ENCODE measurements around the gene PSMC3. TPM values are rescaled to one million over a fixed set of nuclear protein-coding genes. Genes with fewer than 3 reads are reported as not detected.

The PSMC3 gene
- total RNA-seq, 1 donor from 2014 or later, result 97.5 TPM

DNA sequence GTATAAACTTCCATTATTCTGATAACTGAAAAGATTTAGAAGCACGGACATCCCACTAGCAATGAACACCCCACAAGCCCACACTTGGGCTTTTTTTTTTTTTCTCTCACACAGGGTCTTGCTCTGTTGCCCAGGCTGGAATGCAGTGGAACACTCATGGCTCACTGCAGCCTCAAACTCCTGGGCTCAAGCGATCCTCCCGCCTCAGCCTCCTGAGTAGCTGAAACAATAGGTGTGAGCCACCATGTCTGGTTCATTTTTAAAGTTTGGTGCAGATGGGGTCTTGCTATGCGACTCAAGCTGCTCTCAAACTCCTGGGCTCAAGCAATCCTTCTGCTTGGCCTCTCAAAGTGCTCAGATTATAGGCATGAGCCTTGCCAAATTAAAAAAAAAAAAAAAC, 19.6 kb upstream of the PSMC3 start:
- intact Hi-C loops (cut with DNase I), result no loop called here
- no peak for DNase-seq (ENCODE audit: low spot score)
- ATAC-seq, result no peak

DNA sequence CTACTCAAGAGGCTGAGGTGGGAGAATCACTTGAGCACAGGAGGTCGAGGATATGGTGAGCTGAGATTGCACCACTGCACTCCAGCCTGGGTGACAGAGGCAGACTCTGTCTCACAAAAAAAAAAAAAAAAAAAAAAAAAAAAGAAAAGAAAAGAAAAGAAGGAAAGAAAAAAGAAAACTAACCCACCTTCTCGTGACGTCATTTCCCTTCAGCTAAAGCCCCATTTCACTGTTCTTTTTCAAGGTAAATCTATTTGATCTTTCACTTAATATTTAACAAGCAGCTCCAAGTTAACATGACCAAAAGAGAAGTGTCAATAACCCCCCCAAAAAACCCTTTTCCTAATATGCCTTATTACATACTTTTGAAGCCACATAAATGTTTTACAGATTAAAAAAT, 17.6 kb upstream of the PSMC3 start:
- intact Hi-C loops (cut with DNase I), result no loop called here

DNA sequence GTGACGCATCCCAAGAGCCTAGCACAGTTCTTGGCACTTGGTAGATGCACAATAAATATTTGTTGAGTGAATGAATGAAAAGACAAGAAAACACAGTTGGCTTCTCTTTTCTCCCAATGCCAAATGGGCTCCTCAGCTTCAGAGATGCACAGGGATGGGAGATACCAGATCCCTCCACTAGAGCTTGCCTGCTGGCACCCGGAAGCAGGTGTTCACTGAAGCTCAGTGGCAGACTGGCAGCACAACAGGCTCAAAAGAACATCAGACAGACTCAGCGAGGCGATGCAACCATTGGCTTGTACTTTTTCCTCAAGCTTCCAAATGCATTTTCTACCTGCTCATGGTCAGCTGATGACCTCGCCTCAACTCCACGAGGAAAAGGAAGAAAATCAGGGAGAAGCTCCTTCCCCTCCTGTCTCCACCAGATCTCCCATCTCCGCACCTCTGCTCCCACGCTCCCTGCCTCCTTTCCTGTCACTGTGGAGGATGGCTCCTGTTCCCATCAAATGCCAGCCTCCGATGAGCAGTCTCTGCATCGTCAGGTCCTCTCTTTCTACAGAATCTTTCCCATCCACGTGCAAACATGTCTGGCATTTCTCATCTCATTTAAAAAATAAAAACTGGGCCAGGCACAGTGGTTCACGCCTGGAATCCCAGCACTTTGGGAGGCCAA, 16.9 kb upstream of the PSMC3 start:
- DNase-seq (ENCODE audit: low spot score) (no peak), ATAC-seq (no peak)
- intact Hi-C loops (cut with DNase I), result no loop called here

More for the DNA sequence above, 17.6 kb upstream of the PSMC3 start:
- ATAC-seq (no peak), DNase-seq (ENCODE audit: low spot score) (no peak)

DNA sequence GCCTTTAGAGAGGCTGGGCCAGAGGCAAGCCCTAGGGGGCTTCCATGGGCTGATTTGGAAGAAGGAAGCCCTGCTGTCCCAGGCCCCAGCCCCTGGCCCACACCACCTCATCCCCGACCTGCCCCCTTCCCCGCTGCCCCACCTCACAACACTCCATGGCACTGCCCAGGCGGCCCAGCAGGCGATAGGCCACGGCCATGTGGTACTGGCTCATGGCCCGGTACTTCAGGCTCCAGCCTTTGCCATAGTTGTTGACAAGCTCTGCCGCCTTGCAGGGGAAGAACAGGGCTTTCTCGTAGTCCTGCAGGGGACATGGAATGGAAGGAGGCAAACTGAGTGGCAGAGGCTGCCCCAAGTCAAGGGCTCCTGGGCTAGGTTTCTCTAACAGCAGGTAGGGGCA, 16.3 kb upstream of the PSMC3 start:
- intact Hi-C loops (cut with DNase I), result no loop called here
- ATAC-seq (peak; percentile 20), DNase-seq (ENCODE audit: low spot score) (no peak)

DNA sequence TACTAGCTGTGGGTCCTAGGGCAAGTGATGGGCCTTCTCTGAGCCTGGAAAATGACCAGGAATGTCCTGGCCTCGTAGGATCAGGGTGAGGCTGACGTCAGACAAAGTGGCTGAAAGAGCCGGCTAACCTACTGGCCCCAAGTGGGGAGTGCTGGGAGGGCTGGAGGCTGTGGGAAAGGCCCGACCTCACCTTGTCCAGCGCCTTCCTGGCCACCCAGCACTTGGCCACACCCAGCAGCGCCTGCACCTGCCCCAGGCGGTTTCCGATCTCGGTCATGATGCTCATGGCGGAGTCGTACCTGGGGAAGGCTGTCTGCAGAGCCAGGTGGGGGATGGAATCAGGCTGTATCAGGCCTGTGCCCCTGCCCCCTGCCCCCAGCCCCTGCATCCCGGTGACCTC, 15.2 kb upstream of the PSMC3 start:
- no peak for ATAC-seq
- intact Hi-C loops (cut with DNase I), result no loop called here
- DNase-seq (ENCODE audit: low spot score), result no peak

DNA sequence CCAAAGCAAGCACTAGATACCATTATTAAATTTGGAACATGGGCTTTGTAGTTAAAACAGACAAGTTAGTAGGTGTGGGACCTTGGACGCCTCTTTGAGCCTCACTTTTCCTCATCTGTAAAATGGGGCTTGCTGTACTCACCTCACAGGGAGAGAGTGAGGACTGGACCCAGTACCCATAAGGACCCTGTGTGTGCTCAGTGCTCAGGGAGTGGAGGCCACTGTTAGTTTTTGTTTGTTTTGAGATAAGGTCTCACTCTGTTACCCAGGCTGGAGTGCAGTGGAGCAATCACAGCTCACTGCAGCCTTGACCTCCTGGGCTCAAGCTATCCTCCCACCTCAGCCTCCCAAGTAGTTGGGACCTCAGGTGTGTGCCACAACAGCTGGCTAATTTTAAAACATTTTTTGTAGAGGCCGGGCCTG, 13.8 kb upstream of the PSMC3 start:
- intact Hi-C loops (cut with DNase I), result no loop called here
- ATAC-seq (no peak), DNase-seq (ENCODE audit: low spot score) (no peak)

DNA sequence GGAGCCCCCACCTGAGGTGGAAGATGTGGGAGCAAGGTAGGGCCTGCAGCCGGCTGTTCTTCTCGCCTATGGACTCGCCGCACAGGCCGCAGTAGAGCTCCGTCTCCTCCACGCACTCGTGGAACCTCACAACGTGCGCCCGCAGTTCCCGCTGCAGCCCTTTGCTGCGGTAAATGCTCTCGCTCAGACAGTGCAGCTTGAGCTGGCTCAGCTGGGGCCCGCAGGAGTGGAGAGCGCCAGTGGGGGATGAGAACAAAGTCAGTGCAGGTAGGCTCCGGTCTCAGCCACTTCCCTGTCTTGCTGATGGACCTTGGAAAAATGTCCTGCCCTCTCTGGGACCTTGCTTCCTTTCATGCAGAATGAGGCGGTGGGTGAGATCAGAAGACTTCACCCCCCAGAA, 12.5 kb upstream of the PSMC3 start:
- ATAC-seq (no peak), DNase-seq (ENCODE audit: low spot score) (no peak)
- intact Hi-C loops (cut with DNase I), result no loop called here

DNA sequence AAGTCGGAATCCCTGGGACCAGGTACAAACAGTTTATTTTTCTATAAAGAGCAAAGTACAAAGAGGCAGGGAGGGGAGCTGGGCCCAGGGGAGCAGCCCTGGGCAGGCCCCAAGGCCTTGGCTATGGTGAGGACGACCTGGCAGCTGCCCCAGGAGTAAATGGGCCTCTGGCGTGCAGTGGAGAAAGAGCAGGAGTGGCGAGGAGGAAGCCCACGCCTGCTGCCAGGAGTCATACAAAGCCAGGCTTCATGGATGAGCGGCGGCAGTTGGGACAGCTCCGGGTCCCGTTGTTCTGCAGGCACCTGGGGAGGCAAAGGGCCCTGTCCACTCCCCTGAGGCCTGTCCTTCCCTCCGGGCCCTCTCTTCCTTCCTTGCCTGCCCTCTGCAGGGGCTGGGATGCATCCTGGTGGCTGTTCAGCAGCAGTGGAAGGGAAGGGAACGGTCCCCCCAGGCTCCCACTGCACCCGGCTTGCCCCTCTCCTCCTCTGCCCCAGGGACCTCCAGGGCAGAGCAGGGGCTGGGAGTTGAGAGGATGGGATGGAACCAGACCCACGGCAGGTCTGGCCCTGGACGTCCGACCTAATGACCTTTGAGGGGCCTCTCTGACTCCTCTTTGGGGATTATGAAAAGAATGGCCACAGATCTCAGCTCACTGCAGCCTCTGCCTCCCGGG, 11.6 kb upstream of the PSMC3 start:
- ATAC-seq, result no peak
- intact Hi-C loops (cut with DNase I), result no loop called here

DNA sequence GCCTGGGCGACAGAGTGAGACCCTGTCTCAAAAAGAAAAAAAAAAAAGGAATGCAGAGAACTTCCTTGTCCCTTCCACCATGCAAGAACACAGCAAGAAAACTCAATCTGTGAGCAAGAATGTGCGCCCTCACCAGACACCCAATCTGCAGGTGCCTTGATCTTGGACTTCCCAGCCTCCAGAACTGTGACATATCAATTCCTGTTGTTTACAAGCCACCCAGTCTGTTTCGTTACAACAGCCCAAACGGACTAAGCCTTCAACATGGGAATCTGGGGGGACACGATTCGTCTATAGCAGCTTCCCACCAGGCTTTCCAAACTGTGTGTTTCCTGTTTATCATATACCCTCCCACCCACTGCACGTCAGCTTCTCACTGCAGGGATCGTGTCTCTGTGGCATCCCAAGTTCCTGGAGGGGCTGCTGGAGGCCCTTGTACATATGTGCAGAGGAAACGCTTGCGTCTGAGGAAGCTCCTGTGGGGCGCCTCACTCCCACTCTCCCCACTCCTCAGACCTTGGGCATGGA, 11.0 kb upstream of the PSMC3 start:
- ATAC-seq, result no peak
- intact Hi-C loops (cut with DNase I), result no loop called here
- DNase-seq (ENCODE audit: low spot score), result no peak

More for the DNA sequence above, 11.6 kb upstream of the PSMC3 start:
- DNase-seq (ENCODE audit: low spot score), result no peak

DNA sequence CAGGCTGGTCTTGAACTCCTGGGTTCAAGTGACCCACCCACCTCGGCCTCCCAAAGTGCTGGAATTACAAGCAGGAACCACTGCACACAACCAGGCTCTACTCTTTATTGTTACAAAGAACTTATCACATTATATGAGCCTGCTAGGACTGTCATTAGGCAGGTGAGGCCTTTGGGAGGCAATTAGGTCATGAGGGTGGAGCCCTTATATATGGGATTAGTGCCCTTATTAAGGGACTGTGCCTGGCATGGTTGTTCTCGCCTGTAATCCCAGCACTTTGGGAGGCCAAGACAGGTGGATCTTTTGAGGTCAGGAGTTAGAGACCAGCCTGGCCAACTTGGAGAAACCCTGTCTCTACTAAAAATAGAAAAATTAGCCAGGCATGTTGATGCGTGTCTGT, 10.5 kb upstream of the PSMC3 start:
- no peak for ATAC-seq
- DNase-seq (ENCODE audit: low spot score), result no peak
- intact Hi-C loops (cut with DNase I), result no loop called here

DNA sequence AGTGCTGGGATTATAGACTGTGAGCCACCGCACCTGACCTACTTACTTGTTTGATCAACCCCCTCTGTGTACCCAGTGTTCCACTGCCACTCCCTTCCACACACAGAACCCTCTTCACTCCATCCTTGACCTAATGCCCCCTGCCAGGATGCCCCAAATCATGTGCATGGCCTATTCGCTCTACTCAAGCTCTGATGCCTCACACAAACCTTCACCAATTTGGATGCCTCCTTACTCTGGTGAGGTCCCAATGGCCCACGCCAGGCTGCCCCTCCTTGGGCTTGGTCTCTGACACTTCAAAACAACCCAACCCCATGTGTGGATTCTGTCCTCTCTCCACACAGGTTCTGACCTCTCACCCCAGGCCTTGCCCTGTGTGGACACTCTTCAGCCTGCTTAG, 9.4 kb upstream of the PSMC3 start:
- no peak for ATAC-seq
- DNase-seq (ENCODE audit: low spot score), result no peak
- intact Hi-C loops (cut with DNase I), result no loop called here

DNA sequence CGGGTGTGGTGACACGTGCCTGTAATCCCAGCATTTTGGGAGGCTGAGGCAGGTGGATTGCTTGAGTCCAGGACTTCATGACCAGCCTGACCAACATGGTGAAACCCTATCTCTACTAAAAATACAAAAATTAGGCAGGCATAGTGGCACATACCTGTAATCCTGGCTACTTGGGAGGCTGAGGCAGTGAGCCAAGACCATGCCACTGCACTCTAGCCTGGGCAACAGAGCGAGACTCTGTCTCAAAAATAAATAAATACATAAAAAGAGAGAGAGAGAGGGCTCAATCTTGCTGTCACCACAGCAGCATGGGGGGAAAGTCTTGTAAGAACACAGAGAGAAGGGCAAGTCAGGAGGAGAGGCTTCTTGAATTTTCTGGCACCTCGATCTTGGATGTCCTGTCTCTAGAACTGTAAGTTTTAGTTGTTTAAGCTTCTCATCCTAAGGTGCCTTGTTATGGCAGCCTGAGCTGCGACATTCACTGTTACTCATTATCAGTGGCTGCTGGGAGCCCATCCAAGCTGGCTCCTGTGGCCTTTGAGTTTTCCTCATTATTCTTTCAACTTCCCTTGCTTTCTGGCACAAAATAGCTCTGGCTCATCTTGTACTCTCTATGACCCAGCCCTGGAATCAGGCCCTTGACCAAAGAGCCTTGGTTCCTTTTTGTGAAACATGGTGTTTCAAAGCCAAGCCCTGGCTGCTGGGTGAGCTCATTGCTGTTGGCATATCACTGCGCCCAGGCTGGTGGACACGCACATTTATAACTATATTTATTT, 8.0 kb upstream of the PSMC3 start:
- ATAC-seq, result peak; percentile 78
- no peak for DNase-seq (ENCODE audit: low spot score)
- intact Hi-C loops (cut with DNase I), result no loop called here

DNA sequence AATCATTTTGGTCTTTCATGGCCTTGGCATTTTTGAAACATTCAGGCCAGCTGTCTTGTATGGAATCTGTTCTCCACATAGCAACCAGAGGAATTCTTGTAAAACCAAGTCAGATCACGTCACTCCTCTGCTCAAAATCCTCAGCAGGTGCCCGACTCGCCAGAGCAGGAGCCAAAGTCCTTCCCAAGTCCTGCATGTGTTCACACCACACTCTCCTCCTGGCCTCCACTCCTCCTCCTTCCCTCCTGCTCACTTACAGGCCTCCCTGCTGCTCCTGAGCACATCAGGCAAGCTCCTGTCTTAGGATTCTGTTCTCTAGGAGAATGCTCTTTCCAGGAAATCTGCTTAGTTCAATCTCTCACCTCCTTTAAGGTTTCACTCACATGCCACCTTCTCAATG, 6.9 kb upstream of the PSMC3 start:
- DNase-seq (ENCODE audit: low spot score), result no peak
- no peak for ATAC-seq
- intact Hi-C loops (cut with DNase I), result no loop called here

DNA sequence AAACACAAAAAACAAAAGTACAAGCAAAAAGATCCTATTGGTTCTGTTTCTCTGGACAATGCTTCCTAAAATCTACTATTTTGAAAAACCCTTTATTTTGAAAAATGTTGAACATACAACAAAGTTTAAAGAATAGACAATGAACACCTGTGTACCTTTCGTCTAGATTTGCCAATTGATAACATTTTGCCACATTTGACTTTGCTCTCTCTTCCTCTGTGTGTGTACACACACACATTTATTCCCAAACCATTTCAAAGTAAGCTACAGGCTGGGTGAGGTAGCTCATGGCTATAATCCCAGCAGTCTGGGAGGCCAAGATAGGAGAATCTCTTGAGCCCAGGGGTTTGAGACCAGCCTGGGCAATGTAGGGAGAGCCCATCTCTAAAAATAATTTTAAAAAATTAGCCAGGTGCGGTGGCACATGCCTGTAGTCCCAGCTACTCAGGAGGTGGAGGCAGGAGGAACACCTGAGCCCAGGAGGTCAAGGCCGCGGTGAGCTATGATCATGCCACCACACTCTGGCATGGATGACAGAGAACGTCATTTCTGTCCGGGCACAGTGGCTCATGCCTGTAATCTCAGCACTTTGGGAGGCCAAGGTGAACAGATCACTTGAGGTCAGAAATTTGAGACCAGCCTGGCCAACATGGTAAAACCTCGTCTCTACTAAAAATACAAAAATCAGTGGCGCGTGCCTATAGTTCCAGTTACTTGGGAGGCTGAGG, 5.3 kb upstream of the PSMC3 start:
- no peak for ATAC-seq
- no peak for DNase-seq (ENCODE audit: low spot score)
- intact Hi-C loops (cut with DNase I), result no loop called here

DNA sequence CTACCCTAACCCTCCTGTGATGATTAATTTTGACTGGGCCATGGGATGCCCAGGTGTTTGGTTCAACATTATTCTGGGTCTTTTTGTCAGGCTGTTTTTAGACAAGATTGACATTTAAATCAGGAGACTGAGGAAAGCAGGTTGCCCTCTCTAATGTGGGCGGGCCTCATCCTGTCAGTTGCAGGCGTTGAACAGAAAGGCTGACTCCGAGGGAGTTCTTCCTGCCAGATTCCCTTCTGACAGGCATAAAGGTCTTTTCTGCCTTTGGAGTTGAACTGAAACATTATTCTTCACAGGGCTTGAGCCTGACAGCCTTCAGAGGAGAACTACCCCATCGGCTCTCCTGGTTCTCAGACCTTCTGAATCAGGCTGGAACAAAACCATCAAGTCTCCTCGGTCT, 4.3 kb upstream of the PSMC3 start:
- ATAC-seq (no peak), DNase-seq (ENCODE audit: low spot score) (no peak)
- intact Hi-C loops (cut with DNase I), result no loop called here

DNA sequence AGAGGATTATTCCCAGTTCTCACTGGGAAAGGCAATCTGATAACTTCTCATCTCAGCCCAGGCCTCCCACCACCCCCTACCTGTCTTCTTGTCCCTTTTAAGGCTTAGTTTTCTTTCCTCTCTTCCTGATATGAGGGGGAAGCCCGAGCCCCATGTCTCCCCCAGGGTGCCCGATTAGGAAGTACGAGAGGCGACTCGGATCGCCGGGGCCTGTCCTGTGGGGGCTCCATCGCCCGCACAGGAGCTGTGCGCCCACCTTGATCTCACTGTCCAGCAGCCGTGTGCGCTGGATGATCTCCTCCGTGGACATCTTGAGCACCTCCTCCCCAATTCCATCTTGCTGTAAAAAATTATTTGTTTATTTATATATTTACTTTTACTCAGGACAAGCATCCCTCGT, 628 bp downstream of the PSMC3 start:
- ATAC-seq (no peak), DNase-seq (ENCODE audit: low spot score) (no peak)
- intact Hi-C loops (cut with DNase I), result no loop called here

DNA sequence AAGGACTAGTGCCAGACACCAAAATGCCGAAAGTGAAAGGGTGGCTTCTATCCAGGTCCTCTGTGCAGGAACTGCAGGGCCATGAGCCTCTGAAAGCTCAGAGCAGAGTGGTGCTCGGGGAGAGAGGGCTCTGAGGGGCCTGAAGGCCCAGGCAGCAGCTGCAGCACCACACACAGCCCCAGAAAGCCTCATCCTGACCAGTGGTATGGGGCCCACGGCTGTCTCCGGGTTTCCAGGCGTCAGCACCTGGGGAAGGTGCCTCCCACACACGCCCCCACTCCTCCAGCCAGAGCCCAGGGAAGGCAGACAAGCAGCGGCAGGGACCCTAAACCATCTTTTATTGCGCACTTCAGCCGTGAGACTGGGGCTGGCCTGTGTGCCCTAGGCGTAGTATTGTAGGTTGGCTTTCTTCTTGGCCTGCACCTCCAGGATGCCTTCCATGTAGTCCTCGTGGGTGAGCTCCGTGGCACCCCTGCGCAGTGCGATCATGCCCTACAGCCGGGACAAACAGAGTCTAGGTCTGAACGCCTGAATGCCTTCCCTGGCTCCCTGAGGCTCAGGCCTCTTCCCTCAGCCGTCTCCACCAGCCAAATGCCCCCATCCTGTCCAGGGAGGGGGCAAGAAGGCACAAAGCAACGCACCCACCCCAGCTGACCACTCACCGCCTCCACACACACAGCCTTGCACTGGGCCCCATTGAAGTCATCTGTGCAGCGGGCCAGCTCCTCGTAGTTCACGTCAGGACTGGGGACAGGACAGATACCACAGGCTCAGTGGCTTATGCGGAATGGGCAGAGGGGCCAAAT, 7.6 kb downstream of the PSMC3 start:
- DNase-seq (ENCODE audit: low spot score), result no peak
- ATAC-seq, result no peak
- intact Hi-C loops (cut with DNase I), result no loop called here

DNA sequence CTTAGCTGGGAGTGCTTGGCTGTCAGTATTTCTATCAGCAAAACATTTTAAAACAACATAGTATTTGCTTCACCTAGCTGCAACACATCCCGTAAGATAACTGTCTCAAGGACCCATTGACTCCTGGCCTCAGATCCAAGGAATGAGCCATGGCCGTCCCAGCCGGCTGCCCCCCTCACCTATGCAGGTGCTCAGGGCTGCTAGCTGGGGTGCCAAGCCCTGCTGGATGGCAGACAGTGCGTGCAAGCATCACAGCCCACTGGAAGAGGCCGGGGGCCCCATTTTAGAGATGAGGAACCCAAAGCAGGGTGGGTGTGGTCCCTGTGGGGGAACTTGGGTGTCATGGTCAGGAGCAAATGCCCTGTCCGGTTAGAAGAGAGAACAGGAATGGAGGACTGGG, 8.5 kb downstream of the PSMC3 start:
- ATAC-seq, result no peak
- no peak for DNase-seq (ENCODE audit: low spot score)
- intact Hi-C loops (cut with DNase I), result no loop called here
